NCI-H146 treated with DMSO at 0.1 percent for 48 hours (cell line): ENCODE data around the gene MUTYH.

Experiments used
- DNase-seq: peaks from one replicate; lab custom pipeline; 2025; ENCODE audit not compliant: unreplicated experiment; lab: John Stamatoyannopoulos, UW

Gene MUTYH

DNA sequence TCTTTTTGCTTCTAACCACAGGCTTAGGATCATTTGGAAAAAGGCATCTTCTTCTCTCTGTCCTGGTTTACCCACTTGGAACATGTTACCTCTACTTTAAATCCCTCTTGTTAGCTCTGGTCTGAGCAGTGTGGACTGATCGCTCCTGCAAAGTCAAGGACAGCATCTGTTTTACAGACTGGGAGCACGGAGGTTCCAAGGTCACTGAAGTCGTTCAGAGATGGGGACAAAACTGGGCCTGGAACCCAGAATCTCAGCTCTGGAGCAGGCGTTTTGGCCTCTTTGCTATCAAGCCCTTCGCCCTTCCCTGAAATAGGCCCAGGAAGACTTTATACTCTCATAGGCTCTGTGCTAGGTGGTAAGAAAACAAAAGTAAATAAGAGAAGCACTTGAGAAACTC lies 11.3 kb upstream of the MUTYH start:
- DNase-seq, result no peak

DNA sequence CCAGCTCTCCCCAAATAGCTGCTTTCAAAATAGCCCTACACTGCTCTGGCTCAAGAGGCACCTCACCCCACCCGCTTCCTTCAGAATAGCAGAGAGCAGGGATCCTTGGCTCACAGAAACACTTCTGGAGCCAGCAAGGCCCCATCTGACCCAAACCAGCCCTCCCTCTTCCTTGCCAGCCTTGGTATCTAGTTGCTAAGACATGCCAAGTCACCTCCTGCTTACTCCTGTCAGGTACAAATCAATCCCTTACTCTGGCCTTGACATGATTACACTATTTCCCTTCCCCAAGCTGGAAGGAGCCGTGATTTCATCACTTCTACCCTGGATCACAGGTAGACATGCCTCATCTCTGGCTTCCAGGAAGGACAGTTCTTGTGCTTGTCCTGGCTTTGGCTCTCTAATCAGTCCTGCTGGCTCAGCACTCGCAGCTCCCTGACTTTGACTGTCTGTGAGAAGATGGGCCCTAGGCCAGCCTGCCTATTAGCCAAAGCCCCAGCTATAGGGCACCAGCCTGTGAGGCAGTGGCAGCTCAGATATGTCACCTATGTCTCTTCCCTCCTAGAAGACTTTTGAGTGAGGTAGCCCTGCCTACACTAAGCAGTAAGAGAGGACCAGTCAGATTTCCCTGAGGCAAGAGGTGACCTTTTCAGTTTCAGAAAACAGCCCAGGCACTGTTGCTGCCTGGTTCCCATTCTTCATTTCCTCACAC lies 8.9 kb upstream of the MUTYH start:
- DNase-seq, result no peak

DNA sequence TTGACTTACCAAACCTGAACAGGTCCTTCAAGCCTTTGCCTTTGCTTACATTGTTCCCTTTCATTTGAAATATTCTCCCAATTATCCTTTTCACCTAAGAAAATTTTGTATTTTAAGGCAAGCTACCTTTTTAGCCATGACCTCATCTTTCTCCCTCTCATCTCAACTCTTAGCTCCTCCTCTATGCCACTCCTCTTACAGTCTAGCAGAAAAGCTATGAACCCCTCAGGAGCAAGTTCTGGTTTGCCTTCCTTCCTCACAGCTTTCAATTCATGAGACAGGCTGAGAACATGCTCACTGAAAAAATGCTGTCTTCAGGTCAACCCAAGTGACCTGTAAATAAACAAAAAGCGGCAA lies 8.3 kb upstream of the MUTYH start:
- no peak for DNase-seq

DNA sequence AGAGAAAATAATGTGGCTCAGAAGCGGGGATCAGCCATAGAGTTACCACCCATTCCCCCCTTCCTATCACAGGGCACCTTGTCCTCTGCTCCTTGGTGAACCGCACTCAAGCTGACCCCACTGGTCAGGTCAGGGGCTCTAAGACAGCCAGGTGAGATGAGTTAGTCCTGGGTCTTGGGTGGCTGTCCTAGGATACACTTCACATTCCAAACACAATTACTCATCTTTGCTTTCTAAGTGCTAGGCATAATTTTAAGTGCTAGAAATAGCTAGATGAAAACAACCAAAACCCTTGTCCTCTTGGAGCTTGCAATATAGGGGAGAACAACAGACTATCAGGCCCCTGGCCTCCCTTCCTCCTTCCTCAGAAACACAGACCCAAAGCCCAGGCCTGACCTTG lies 7.8 kb upstream of the MUTYH start:
- no peak for DNase-seq

DNA sequence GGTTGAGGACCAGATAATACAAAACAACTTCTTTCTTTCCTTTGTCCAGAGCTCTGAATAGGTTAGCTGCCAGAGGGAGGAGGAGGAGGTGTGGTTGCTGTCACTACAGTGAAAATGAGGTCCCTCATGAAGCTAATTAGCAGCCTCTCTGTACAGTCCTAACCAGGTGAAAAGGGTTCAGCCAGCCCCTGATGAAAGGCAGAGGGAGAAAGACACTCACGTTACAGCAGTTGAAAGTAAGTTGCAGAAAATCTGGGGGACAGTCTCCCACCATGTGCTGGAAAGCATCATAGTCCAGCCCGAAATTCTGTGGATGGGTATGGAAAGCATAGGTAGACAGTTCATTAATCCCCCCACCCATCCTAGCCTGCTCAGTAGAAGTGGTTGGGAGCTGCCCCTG lies 6.2 kb upstream of the MUTYH start:
- no peak for DNase-seq

DNA sequence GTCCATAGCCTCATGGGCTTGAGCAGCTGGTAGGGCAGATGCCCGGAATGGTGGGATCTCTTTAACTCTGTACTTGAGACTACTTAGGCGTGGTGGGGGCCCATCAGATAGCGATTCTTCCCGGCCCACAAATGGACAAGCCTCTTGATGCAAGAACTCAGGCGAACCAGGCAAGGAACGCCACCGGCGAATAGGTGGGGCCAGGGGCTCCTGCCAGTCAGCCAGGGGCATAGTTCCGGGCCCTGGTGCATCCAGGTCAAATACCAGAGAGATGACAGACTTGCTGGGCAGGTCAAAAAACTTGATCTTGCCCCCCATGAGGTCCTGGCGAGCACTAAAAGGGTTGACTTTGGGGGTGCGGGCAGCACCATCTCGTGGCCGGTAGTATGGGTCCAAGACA lies 4.8 kb upstream of the MUTYH start:
- no peak for DNase-seq

DNA sequence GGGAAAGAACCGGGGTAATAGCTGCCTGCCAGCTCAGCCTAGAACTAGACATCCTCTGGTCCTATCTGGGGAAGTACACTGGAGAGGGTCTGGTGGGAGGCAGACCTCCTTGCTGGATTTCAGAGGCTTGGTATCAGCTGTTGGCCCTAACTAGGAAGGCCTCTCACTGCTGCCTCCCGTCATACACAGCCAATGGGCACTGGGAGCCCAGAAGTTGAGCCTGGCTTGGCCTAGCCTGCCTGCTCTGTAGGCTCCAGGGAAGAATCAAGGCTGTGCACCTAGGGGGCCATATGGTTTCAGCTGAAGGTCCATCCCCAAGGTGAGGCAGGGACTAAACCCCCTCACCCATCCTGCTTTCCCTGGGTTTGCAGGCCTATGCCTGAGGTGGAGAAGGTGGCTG lies 4.3 kb upstream of the MUTYH start:
- DNase-seq, result no peak

DNA sequence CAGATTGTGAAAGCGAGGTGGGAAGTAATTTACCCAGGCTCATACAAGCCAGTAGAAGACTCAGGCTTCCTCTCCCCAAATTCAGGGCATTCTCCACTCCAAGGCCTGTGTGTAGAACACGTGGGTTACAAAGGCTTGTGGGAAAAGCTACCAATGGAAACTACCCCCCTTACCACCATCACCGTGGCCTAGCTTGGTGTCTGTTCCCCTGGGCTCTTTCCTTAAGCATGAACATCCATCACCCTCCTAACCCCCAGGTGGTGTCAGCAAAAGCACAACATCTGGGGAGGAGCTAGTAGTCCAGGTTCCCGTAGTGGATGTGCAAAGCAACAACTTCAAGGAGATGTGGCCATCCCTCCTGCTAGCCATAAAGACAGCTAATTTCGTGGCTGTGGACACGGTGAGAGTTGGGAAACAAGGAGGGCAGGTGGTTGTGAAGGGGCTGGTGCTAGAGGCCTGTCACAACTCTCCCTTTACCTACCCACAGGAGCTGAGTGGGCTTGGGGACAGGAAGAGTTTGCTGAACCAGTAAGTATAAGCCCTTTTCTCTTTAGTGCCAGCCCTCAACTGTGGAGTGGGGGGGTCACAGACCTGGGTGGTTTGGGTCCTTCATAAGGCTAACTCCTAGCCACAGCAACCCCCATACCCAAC lies 701 bp upstream of the MUTYH start:
- no peak for DNase-seq

DNA sequence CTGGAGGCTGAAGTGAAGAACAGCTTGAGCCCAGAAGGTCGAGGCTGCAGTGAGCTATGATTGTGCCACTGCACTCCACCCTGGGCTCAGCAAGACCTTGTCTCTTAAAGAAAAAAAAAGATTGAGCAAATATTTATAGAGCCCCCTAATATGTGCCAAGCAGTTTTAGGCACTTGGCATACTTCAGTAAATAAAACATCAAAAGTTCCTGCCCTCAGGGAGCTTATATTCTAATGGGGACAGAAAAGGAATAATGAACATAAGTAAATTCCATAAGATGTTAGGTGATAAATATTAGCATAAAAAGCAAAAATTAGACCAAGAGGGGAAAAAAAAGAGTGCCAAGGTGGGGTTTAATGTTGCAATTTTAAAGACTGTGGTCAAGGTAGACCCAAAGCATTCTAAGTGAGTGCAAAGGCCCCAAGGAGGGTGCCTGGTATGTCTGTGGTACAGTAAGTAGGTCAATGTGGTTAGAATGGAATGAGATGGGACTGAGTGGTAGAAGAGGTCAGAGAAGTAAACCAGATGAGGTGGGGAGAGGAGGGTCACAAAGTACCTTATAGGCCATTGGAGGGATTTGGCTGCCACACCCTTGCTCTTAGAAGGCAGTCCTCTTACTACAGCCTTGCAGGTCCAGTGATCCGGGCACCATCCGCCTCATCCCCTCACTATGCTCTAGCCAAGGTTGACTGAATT lies 2.5 kb downstream of the MUTYH start:
- DNase-seq, result no peak

DNA sequence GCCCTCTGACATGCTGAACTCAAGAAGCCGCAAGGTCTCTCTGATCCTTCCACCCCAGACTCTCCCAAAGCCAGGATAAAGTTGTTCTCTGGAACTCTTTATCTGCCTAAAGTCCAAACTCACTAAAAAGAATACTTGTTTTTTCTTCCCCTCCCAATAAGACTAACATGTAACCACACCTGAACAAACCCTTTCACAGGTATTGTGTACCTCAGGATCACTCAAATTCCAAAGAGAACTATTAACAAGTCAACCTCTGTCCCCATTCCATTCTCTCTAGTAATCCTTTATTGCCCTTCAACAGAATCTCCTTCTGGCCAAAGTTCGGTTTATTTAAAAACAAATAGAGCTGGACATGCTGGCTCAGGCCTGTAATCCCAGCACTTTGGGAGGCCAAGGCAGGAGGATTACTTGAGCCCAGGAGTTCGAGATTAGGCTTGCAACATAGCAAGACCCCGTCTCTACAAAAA lies 4.3 kb downstream of the MUTYH start:
- DNase-seq, result no peak

DNA sequence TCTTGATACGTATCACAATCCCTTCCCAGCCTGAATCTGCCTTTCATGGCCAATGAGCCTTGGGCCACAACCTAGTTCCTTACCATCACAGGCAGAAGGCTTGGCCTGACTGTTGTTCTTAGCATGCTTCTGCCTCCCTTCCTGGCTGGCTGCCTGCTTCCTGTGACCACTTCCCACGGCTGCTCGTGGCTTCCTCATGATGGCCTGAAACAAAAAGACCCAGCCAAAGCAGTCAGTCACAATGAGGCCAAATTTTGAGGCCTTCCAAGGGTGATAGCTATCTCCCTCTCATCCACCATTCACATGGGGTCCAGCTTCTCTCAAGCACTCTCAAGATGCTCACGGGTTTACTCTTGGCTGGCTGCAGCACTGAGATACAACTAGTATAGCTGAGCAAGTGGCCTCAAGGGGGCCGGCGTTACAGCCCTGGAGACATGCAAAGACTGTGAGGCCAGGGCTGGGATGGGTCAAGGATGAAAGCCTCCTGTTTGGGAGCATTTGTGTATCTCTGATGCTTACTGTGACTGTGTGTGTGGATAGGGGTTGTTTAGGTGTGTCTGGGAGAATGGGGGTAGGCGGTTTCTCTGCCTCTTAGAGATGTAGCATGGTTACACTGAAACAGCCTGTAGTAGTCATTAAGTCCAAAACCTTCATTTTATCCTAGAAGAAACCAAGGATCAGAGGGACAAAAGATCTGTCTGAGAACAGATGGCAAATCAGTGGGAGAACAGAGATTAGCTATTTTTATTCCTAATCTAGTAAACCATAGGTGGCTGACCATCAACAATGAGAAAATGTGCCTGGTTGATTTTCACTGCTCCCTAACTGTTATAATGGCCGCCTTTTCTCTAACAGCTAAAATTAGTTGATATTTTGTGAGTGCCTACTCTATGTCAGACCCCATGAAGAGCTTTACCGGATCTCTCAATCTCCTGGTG lies 5.7 kb downstream of the MUTYH start:
- DNase-seq, result no peak

DNA sequence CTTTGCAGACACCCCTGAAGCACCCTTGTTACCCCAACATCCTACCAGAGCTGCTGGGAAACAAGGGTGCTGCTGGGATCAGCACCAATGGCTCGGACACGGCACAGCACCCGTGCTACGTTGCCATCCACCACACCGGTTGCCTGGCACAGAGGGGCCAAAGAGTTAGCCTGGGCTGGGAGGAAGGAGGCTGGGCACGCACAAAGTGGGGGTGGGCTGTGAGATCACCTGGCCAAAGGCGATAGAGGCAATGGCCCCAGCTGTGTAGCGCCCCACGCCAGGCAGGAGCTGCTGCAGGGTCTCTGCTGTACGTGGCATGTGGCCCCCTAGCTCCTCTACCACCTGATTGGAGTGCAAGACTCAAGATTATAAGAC lies 7.9 kb downstream of the MUTYH start:
- no peak for DNase-seq

DNA sequence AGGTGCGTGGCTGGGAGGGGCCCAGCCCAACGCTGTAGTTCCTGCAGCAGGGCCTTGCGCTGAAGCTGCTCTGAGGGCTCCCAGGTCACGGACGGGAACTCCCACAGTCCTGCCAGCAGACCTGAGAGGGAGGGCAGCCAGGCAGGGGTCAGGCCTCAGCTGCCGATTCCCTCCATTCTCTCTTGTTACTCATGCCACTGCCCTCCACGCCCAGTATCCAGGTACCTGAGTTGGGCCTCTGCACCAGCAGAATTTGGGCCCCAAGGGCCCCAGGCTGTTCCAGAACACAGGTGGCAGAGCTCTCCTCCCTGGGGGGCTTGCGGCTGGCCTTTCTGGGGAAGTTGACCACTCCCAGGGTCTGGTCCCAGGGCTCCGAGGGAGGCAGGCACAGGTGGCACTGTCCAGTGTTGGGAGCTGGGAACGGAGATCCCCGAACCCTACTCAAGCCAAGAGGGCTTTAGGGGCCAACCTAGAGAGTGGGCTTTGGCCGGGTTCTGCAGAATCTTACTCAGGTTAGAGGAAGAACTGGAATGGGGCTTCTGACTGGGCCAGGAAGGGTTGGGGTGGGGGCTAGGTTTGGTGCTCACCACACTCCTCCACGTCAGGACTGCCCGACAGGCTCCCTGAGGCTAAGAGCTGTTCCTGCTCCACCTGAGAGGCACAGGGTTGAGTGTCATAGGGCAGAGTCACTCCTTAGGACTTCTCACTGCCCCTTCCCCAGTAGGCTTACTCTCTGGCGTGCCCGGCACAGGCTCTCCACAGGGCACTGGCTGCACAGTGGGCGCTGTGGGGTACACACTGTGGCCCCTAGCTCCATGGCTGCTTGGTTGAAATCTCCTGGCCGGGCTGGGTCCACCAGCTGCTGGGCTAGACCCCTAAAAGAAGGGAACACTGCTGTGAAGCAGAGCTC lies 8.5 kb downstream of the MUTYH start:
- no peak for DNase-seq

DNA sequence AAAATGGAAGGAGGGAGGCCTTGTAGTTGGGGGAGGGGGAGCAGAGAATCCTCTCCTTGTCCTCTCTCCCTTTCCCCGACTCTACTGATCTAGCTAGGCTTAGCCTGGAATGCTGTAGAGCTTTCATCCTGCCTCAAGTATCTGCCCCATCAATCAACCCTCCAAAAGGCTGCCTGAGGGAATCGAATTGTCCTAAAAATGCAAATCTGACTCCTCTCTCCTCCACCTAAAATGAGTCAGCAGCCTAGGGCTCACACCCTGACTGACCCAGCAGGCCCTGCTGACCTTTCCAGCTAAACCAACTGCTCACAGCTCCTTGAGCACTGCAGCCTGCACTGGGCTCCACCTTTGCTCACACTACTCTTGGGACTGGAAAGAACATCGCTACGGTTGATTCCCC lies 10.8 kb downstream of the MUTYH start:
- no peak for DNase-seq

DNA sequence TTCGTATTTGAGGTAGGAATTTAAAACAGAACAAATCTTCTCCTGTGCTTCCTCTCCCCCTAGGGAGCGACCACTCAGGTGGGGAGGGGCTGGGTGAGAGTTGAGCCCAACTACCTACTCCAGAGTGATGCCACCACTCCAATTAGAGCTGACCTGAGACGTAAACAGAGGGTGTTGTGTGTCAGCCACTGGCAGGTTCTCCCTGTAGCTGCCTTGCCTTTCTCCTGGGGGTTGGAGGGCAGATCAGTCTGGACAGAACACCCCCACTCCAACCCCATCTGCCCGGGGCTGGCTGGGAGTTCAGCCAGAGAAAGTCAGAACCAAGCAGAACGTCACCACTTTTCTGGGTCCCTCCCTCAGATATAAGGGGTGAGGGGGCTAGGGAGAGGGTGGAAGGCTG lies 11.6 kb downstream of the MUTYH start:
- no peak for DNase-seq

DNA sequence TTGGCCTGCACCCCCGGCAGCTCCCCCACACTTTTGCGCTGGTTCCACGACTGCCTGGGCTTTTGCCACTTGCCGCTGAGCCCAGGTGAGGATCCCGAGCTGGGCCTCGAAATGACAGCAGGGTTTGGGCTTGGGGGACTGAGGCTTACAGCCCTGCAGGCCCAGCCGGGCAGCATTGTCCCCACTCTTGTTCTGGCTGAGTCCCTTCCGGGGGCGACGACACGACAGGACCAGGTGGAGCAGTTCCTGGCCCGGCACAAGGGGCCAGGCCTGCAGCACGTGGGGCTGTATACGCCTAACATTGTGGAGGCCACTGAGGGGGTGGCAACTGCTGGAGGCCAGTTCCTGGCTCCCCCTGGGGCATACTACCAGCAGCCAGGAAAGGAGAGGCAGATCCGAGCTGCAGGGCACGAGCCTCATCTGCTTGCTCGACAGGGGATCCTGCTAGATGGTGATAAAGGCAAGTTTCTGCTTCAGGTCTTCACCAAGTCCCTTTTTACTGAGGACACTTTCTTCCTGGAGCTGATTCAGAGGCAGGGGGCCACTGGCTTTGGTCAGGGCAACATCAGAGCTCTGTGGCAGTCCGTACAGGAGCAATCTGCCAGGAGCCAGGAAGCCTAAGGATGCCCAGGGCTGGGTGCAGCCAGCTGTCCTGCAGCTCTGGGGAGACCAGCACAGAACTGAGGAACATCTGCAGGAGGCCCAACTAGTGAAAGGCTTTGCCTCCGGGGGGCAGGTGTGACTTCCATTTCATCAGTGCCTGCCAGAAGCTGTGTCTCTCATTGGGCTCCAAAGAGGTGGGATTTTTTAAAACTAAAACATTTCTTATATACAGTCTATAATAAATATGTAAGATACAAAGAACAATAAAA lies 12.4 kb downstream of the MUTYH start:
- DNase-seq, result no peak

DNA sequence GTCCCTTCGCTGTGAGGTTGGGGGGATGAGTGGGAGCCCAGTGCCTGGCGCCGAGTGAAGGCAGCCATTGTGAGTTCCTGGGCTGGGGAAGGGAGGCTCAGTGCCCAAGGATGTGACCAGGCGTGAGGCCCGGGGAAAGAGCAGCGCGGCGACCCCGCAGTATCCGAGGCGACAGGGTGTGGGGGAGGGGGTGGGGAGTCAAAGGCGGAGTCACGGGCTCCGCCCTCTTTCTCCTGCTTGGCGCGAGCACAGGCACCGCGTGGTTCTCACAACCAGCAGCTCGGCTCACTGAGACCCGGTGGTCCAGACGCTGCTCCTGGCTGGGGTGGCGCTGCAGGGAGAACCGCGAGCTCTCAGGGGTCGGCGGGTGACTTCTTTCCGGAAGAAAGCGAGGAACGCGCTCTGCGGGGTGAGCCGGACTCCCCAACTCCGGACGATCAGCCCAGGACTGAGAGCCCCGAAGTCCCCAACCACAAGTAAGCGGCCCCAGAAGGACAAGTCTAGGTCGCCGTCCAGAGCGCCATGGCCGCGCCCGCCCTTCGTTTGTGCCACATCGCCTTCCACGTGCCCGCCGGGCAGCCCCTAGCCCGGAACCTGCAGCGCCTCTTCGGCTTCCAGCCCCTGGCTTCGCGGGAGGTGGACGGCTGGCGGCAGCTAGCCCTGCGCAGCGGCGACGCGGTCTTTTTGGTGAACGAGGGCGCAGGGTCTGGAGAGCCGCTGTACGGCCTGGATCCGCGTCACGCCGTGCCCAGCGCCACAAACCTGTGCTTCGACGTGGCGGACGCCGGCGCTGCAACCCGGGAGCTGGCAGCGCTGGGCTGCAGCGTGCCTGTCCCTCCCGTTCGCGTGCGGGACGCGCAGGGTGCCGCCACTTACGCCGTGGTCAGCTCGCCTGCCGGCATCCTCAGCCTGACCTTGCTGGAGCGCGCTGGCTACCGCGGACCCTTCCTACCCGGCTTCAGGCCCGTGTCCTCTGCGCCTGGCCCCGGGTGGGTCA lies 13.3 kb downstream of the MUTYH start, which contains the start of gene HPDL:
Gene HPDL (plus strand): TSS at position 269 of the 997 bp plus-strand sequence. CDS start 254 bp downstream, at position 523.
- peak; percentile 8 for DNase-seq
